Caco-2 (cell line): Measurements from ENCODE around the gene CACNA1S. TPM values are rescaled to one million over a fixed set of nuclear protein-coding genes. Genes with fewer than 3 reads are reported as not detected.

Experiments used
- BruUV-seq: library from RNA; stranded (reverse); fragments of 400-500 nt; replicated peaks from 2 replicates; lab custom pipeline; 2021; lab: Mats Ljungman, UMichigan
- CTCF ChIA-PET: fragments of 300-600 bp; sonication (Branson Sonifier 250); formaldehyde crosslinking; loops from one replicate; lab custom pipeline; 2022; ENCODE audit warnings: antibody characterized with exemption; lab: Charles Lee
- POLR2A ChIA-PET: fragments of 300-600 bp; sonication (Branson Sonifier 250); formaldehyde crosslinking; loops from one replicate; lab custom pipeline; 2022; ENCODE audit warnings: antibody characterized with exemption; lab: Charles Lee
- DNase-seq, 2 experiments: peaks; one replicate each; pipeline versions ENCODE4 v3.0.0 to v3.0.0-alpha.2; 2020 to 2022
- H3K27me3 ChIP-seq: replicated peaks from 2 replicates; pipeline ENCODE4 v1.6.0; 2011; ENCODE audit warnings: low read length; ENCODE audit not compliant: control insufficient read depth, insufficient read depth
- H3K36me3 ChIP-seq: 2 replicates; pipeline ENCODE4 v1.5.1; 2011; ENCODE audit warnings: low read length; ENCODE audit not compliant: control insufficient read depth, insufficient read depth
- H3K4me1 ChIP-seq: fragments of 250-450 bp; sonication (Bioruptor Pico); 2 replicates; pipeline ENCODE4 v1.5.1; 2020; ENCODE audit warnings: mild to moderate bottlenecking
- H3K4me3 ChIP-seq: 2 replicates; pipeline ENCODE4 v1.5.1; 2011; ENCODE audit warnings: low read depth, mild to moderate bottlenecking, control low read depth, low read length
- H3K9me3 ChIP-seq: fragments of 250-450 bp; sonication (Bioruptor Pico); 2 replicates; pipeline ENCODE4 v1.5.1; 2020; ENCODE audit warnings: mild to moderate bottlenecking, moderate library complexity
- H3K27ac Mint-ChIP-seq: one replicate; pipeline ENCODE4 v1.8.0; 2022; ENCODE audit warnings: mixed read lengths; ENCODE audit not compliant: unreplicated experiment
- H3K27me3 Mint-ChIP-seq: one replicate; pipeline ENCODE4 v1.8.0; 2022; ENCODE audit warnings: mixed read lengths; ENCODE audit not compliant: insufficient read depth, unreplicated experiment
- H3K36me3 Mint-ChIP-seq: one replicate; pipeline ENCODE4 v1.8.0; 2022; ENCODE audit warnings: mild to moderate bottlenecking, mixed read lengths; ENCODE audit not compliant: insufficient read depth, unreplicated experiment
- H3K4me1 Mint-ChIP-seq: one replicate; pipeline ENCODE4 v1.8.0; 2022; ENCODE audit warnings: low read depth, mixed read lengths; ENCODE audit not compliant: unreplicated experiment
- H3K4me3 Mint-ChIP-seq: one replicate; pipeline ENCODE4 v1.8.0; 2022; ENCODE audit warnings: mild to moderate bottlenecking, moderate library complexity, mixed read lengths; ENCODE audit not compliant: unreplicated experiment
- H3K9me3 Mint-ChIP-seq: one replicate; pipeline ENCODE4 v1.8.0; 2022; ENCODE audit warnings: mixed read lengths; ENCODE audit not compliant: unreplicated experiment
- CTCF ChIP-seq, 2 experiments: fragments of 200-600 bp in 1 of 2; IDR thresholded peaks; 1 replicate in 1 of 2; 2 replicates in 1 of 2; pipeline versions ENCODE4 v1.5.1 to v1.8.0; 2011 to 2022; ENCODE audit warnings: antibody characterized with exemption in 1 of 2, control low read depth in 1 of 2, inconsistent platforms in 1 of 2, low read depth in 1 of 2, low read length in 1 of 2, mild to moderate bottlenecking in 1 of 2, moderate library complexity in 1 of 2; ENCODE audit not compliant: insufficient read depth in 1 of 2, severe bottlenecking in 1 of 2, unreplicated experiment in 1 of 2
- intact Hi-C: fragments of 100-400 bp; cut with micrococcal nuclease; formaldehyde crosslinking; loops from one replicate; pipeline ENCODE4 v1.10.0; 2022; ENCODE audit not compliant: unreplicated experiment
- total RNA-seq: library from RNA; stranded (reverse); gene quantifications from 2 replicates; pipeline ENCODE4 v1.2.3, GENCODE V29; 2022

Gene CACNA1S
- total RNA-seq, 1 experiment from 2014 or later = 0.07 TPM

- POLR2A ChIA-PET = no interaction called here
- H3K36me3 Mint-ChIP-seq = no peaks in the 10 kb centered on the region
These were observed 13.6 kb upstream of the CACNA1S start for GRCh38 chr1:201125800-201126199.

DNA sequence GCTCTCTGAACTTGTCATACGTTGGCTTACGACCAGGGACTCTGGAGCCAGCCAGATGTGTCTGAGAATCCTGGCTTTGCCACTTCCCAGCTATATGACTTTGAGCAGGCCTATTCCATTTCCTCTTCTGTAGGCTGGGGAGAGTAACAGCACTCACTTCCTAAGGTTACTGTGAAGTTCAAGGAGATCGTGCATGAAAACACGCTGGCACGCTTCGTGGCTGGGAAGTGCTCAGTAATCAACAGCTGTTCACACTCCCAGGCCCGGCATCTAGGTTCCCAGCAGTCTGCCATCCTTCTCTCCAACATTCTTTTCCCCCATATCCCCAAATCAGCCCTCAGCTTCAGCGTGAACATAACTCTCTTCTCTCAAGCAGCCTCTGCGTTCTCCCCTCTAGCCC lies 12.8 kb upstream of the CACNA1S start:
- Mint-ChIP-seq H3K27me3 (peaks cover 6% of the 10 kb centered on the region), H3K9me3 (no peaks in the 10 kb centered on the region), H3K27ac (no peak overlapping the region), H3K36me3 (no peaks in the 10 kb centered on the region), H3K4me1 (no peaks in the 10 kb centered on the region), H3K4me3 (no peak overlapping the region)
- intact Hi-C loops = no loop called here
- BruUV-seq = no TSS peak
- TF ChIP-seq CTCF (IDR thresholded peaks at IDR 0.05; ENCODE audit: insufficient read depth in 1 of 2, low read depth in 1 of 2, low read length in 1 of 2, severe bottlenecking in 1 of 2, unreplicated experiment in 1 of 2) = no peak
- DNase-seq = no peak
- Histone ChIP-seq H3K36me3 (no peaks in the 10 kb centered on the region), H3K9me3 (no peaks in the 10 kb centered on the region), H3K27me3 (no peaks in the 10 kb centered on the region; the same call in 1 of the 2 replicates), H3K4me1 (no peaks in the 10 kb centered on the region), H3K4me3 (no peak overlapping the region)
- ChIA-PET POLR2A (no interaction called here), CTCF (no interaction called here)

More at GRCh38 chr1:201125800-201126199, 13.6 kb upstream of the CACNA1S start:
- Mint-ChIP-seq H3K27ac (no peak overlapping the region), H3K27me3 (peaks cover 6% of the 10 kb centered on the region), H3K4me1 (no peaks in the 10 kb centered on the region), H3K4me3 (no peak overlapping the region), H3K9me3 (no peaks in the 10 kb centered on the region)
- no peak for TF ChIP-seq CTCF (IDR thresholded peaks at IDR 0.05; ENCODE audit: insufficient read depth in 1 of 2, low read depth in 1 of 2, low read length in 1 of 2, severe bottlenecking in 1 of 2, unreplicated experiment in 1 of 2)
- H3K36me3 ChIP-seq = no peaks in the 10 kb centered on the region
- H3K9me3 ChIP-seq = no peaks in the 10 kb centered on the region
- H3K4me3 ChIP-seq = no peak overlapping the region
- no peaks in the 10 kb centered on the region; the same call in 1 of the 2 replicates for H3K27me3 ChIP-seq
- no peak for DNase-seq
- CTCF ChIA-PET = interaction anchor here (0.7 kb wide), 1 partner anchor 104 kb away, joined by 3 read pairs; no protein-coding TSS in a partner anchor
- intact Hi-C loops = no loop called here
- no TSS peak for BruUV-seq
- no peaks in the 10 kb centered on the region for H3K4me1 ChIP-seq

GRCh38 chr1:201123866-201124265 lies 11.6 kb upstream of the CACNA1S start:
- no peak for TF ChIP-seq CTCF (IDR thresholded peaks at IDR 0.05; ENCODE audit: insufficient read depth in 1 of 2, low read depth in 1 of 2, low read length in 1 of 2, severe bottlenecking in 1 of 2, unreplicated experiment in 1 of 2)
- CTCF ChIA-PET = no interaction called here

More at GRCh38 chr1:201123866-201124265, 11.6 kb upstream of the CACNA1S start:
- H3K4me3 ChIP-seq = no peak overlapping the region
- intact Hi-C loops = no loop called here
- no TSS peak for BruUV-seq
- no peak for DNase-seq
- POLR2A ChIA-PET = no interaction called here
- H3K27me3 ChIP-seq = no peaks in the 10 kb centered on the region; the same call in 1 of the 2 replicates
- H3K4me1 Mint-ChIP-seq = no peaks in the 10 kb centered on the region
- H3K36me3 ChIP-seq = no peaks in the 10 kb centered on the region
- H3K4me1 ChIP-seq = no peaks in the 10 kb centered on the region
- peaks cover 6% of the 10 kb centered on the region for H3K27me3 Mint-ChIP-seq
- no peak overlapping the region for H3K27ac Mint-ChIP-seq
- H3K9me3 ChIP-seq = no peaks in the 10 kb centered on the region
- no peaks in the 10 kb centered on the region for H3K36me3 Mint-ChIP-seq
- H3K9me3 Mint-ChIP-seq = no peaks in the 10 kb centered on the region
- no peak overlapping the region for H3K4me3 Mint-ChIP-seq
